ENCODE measurements around the gene CYFIP2.
A peak's percentile ranks its signal among the peaks of the same experiment; 100 is the strongest.

Gene CYFIP2

GRCh38 chr5:157339409-157339808 is 73.5 kb downstream of the CYFIP2 start:
- no peak for DNase-seq
- Histone ChIP-seq H2AFZ (ENCODE audit: low read length) (no peak overlapping the region), H3K9me3 (replicated peaks; ENCODE audit: insufficient read depth, low read length) (no peaks in the 10 kb centered on the region), H3K9me2 (replicated peaks; ENCODE audit: insufficient read depth, low read length) (no peaks in the 10 kb centered on the region), H3K4me2 (ENCODE audit: low read depth, low read length) (no peak overlapping the region), H3K9ac (ENCODE audit: low read length) (no peak overlapping the region), H3K4me3 (ENCODE audit: low read length) (no peak overlapping the region), H3F3A (ENCODE audit: insufficient read depth, low read length) (no peaks in the 10 kb centered on the region), H3K27me3 (replicated peaks; ENCODE audit: insufficient read depth, low read length) (no peaks in the 10 kb centered on the region), H3K4me1 (ENCODE audit: low read length) (no peaks in the 10 kb centered on the region), H4K20me1 (ENCODE audit: insufficient read depth, low read length) (no peaks in the 10 kb centered on the region), H3K79me2 (ENCODE audit: low read length) (no peaks in the 10 kb centered on the region), H3K36me3 (replicated peaks; ENCODE audit: insufficient read depth, low read length) (no peaks in the 10 kb centered on the region; the same call in 1 of the 2 replicates), H3K27ac (ENCODE audit: low read length) (no peak overlapping the region)
- TF ChIP-seq CTCF (IDR thresholded peaks at IDR 0.05; ENCODE audit: low read length) (no peak), EZH2phosphoT487 (IDR thresholded peaks at IDR 0.05; ENCODE audit: low read length) (no peak), EZH2 (optimal IDR thresholded peaks at IDR 0.05; ENCODE audit: low read depth, low read length) (no peak)

GRCh38 chr5:157342822-157343402 is 77.0 kb downstream of the CYFIP2 start:
- Histone ChIP-seq H4K20me1 (ENCODE audit: insufficient read depth, low read length) (no peaks in the 10 kb centered on the region), H3K9me2 (replicated peaks; ENCODE audit: insufficient read depth, low read length) (no peaks in the 10 kb centered on the region), H3K9ac (ENCODE audit: low read length) (no peak overlapping the region), H3F3A (ENCODE audit: insufficient read depth, low read length) (no peaks in the 10 kb centered on the region), H3K27ac (ENCODE audit: low read length) (no peak overlapping the region), H3K27me3 (replicated peaks; ENCODE audit: insufficient read depth, low read length) (no peaks in the 10 kb centered on the region), H3K4me2 (ENCODE audit: low read depth, low read length) (no peak overlapping the region), H3K9me3 (replicated peaks; ENCODE audit: insufficient read depth, low read length) (no peaks in the 10 kb centered on the region), H3K79me2 (ENCODE audit: low read length) (no peaks in the 10 kb centered on the region), H2AFZ (ENCODE audit: low read length) (no peak overlapping the region), H3K4me3 (ENCODE audit: low read length) (no peak overlapping the region), H3K4me1 (ENCODE audit: low read length) (no peaks in the 10 kb centered on the region), H3K36me3 (replicated peaks; ENCODE audit: insufficient read depth, low read length) (no peaks in the 10 kb centered on the region)
- DNase-seq = peak; percentile 18
- TF ChIP-seq CTCF (IDR thresholded peaks at IDR 0.05; ENCODE audit: low read length) = peak; percentile 66
- no peak for TF ChIP-seq EZH2phosphoT487 (IDR thresholded peaks at IDR 0.05; ENCODE audit: low read length)
- TF ChIP-seq EZH2 (optimal IDR thresholded peaks at IDR 0.05; ENCODE audit: low read depth, low read length) = no peak

GRCh38 chr5:157343842-157344790 is 78.2 kb downstream of the CYFIP2 start:
- H4K20me1 ChIP-seq (ENCODE audit: insufficient read depth, low read length) = no peaks in the 10 kb centered on the region
- no peak overlapping the region for H3K9ac ChIP-seq (ENCODE audit: low read length)
- no peak overlapping the region for H3K27ac ChIP-seq (ENCODE audit: low read length)
- no peak for DNase-seq
- no peaks in the 10 kb centered on the region for H3K27me3 ChIP-seq (replicated peaks; ENCODE audit: insufficient read depth, low read length)
- no peaks in the 10 kb centered on the region for H3K4me1 ChIP-seq (ENCODE audit: low read length)
- no peak overlapping the region for H2AFZ ChIP-seq (ENCODE audit: low read length)
- no peaks in the 10 kb centered on the region for H3K9me2 ChIP-seq (replicated peaks; ENCODE audit: insufficient read depth, low read length)
- no peaks in the 10 kb centered on the region for H3F3A ChIP-seq (ENCODE audit: insufficient read depth, low read length)
- no peaks in the 10 kb centered on the region for H3K36me3 ChIP-seq (replicated peaks; ENCODE audit: insufficient read depth, low read length)
- H3K4me3 ChIP-seq (ENCODE audit: low read length) = no peak overlapping the region
- H3K9me3 ChIP-seq (replicated peaks; ENCODE audit: insufficient read depth, low read length) = no peaks in the 10 kb centered on the region
- no peak overlapping the region for H3K4me2 ChIP-seq (ENCODE audit: low read depth, low read length)
- TF ChIP-seq EZH2 (optimal IDR thresholded peaks at IDR 0.05; ENCODE audit: low read depth, low read length) = no peak
- no peak for TF ChIP-seq CTCF (IDR thresholded peaks at IDR 0.05; ENCODE audit: low read length)
- TF ChIP-seq EZH2phosphoT487 (IDR thresholded peaks at IDR 0.05; ENCODE audit: low read length) = no peak
- H3K79me2 ChIP-seq (ENCODE audit: low read length) = no peaks in the 10 kb centered on the region
